ENCODE measurements around the gene FBXL17. TPM values are rescaled to one million over a fixed set of nuclear protein-coding genes. Genes with fewer than 3 reads are reported as not detected.
A peak's percentile ranks its signal among the peaks of the same experiment; 100 is the strongest.

Gene FBXL17
- total and polyA plus RNA-seq, 2 experiments from 2014 or later = 1.8 to 13.1 TPM

DNA sequence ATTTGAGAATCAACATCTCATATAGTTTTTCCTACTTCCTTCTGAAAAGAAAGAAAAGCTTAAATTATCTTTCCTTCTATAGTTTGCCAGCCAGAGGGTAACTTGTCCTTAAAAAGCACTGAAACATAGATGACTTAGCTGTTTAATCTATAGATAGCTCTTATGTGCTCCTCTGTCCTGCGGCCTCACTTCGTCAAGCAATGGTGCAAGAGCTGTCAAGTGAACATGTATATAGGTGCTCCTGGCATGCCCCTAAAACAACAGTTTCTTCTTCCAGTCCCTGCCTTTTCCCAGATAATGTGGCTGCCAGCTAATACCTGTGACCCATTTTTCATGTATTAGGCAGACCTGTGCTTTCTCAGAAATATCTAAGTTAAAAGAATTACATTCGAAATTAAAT is 423.5 kb downstream of the FBXL17 start:
- H3K9me3 ChIP-seq (ENCODE audit: low read depth) = no peaks in the 10 kb centered on the region
- no peaks in the 10 kb centered on the region for H3K9me2 ChIP-seq (ENCODE audit: insufficient read depth)
- no peak for DNase-seq
- no peaks in the 10 kb centered on the region for H3K36me3 ChIP-seq (ENCODE audit: low read depth)
- no peak overlapping the region for H3K4me2 ChIP-seq (ENCODE audit: unreplicated experiment)
- H3K4me3 ChIP-seq = no peak overlapping the region
- H4K20me1 ChIP-seq (ENCODE audit: insufficient read depth) = no peaks in the 10 kb centered on the region
- H3K79me2 ChIP-seq (ENCODE audit: insufficient read depth) = no peaks in the 10 kb centered on the region
- H3K27me3 ChIP-seq (replicated peaks; ENCODE audit: insufficient read depth) = no peaks in the 10 kb centered on the region
- no peaks in the 10 kb centered on the region for H3K4me1 ChIP-seq (ENCODE audit: insufficient read depth)
- H3K9ac ChIP-seq = no peak overlapping the region
- H3K27ac ChIP-seq = no peak overlapping the region
- in situ Hi-C loops (cut with MboI) = no loop called here
- H3F3A ChIP-seq (ENCODE audit: insufficient read depth) = no peaks in the 10 kb centered on the region
- TF ChIP-seq EZH2phosphoT487 (IDR thresholded peaks at IDR 0.05; ENCODE audit: insufficient read depth, low read depth) = no peak
- no peak for TF ChIP-seq EZH2 (IDR thresholded peaks at IDR 0.05; ENCODE audit: insufficient read depth, poor library complexity, severe bottlenecking)
- 85 to 92% methylated on average over 3 of the region's 3 CpGs for WGBS, 2 experiments (ENCODE audit: low coverage in 1 of 2, low lambda C conversion rate in 2 of 2, missing lambda C conversion rate in 2 of 2)
- H2AFZ ChIP-seq = no peak overlapping the region

DNA sequence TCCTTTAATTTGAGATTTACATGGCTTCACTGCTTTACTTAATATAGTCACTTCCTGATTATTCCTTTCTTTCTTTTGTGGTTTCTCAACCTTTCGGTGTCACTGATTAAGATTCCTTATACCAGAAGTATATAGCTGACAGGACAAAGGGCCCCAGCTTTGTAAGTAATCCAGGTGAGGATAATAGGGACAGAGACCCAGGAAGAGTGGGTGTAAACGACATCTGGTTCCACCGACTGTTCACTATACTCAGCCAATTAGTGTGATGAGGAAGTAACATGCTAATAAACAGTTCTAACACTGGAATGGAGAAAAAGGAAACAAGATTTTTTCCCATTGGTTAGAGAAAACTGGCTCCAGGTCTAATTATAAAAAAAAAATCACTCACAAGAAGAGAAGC is 424.8 kb downstream of the FBXL17 start:
- Histone ChIP-seq H3K36me3 (ENCODE audit: low read depth) (no peaks in the 10 kb centered on the region), H3K79me2 (ENCODE audit: insufficient read depth) (no peaks in the 10 kb centered on the region), H3K27me3 (replicated peaks; ENCODE audit: insufficient read depth) (no peaks in the 10 kb centered on the region), H3K27ac (no peak overlapping the region), H3K4me2 (ENCODE audit: unreplicated experiment) (no peak overlapping the region), H3K9me3 (ENCODE audit: low read depth) (no peaks in the 10 kb centered on the region), H2AFZ (no peak overlapping the region), H4K20me1 (ENCODE audit: insufficient read depth) (no peaks in the 10 kb centered on the region), H3K9ac (no peak overlapping the region), H3K4me1 (ENCODE audit: insufficient read depth) (no peaks in the 10 kb centered on the region), H3F3A (ENCODE audit: insufficient read depth) (no peaks in the 10 kb centered on the region), H3K9me2 (ENCODE audit: insufficient read depth) (no peaks in the 10 kb centered on the region), H3K4me3 (no peak overlapping the region)
- WGBS, 2 experiments (ENCODE audit: low coverage in 1 of 2, low lambda C conversion rate in 2 of 2, missing lambda C conversion rate in 2 of 2) = 70 to 75% methylated on average over 3 of the region's 3 CpGs
- in situ Hi-C loops (cut with MboI) = no loop called here
- DNase-seq = no peak
- TF ChIP-seq EZH2 (IDR thresholded peaks at IDR 0.05; ENCODE audit: insufficient read depth, poor library complexity, severe bottlenecking) (no peak), EZH2phosphoT487 (IDR thresholded peaks at IDR 0.05; ENCODE audit: insufficient read depth, low read depth) (no peak)

DNA sequence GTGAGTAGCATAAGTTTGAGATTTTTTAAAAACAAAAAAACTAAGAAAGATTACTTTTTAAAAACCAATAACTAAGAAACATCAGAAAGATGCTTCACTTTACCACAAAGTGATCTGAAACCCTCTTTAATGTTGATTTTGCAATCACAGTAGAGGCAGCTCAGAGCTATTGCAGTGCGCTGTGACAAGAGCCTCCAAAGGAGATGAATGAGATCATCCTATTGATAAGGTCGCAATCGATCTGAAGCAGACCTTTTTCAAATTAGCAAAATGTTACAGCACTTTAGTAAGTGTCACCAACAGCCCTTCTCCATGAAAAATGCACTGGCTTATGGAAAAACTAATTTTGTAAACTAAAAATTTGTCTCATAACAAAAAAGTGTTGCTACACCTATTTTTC is 426.6 kb downstream of the FBXL17 start:
- H4K20me1 ChIP-seq (ENCODE audit: insufficient read depth) = no peaks in the 10 kb centered on the region
- in situ Hi-C loops (cut with MboI) = no loop called here
- H3F3A ChIP-seq (ENCODE audit: insufficient read depth) = no peaks in the 10 kb centered on the region
- no peaks in the 10 kb centered on the region for H3K9me2 ChIP-seq (ENCODE audit: insufficient read depth)
- H3K4me2 ChIP-seq (ENCODE audit: unreplicated experiment) = no peak overlapping the region
- TF ChIP-seq EZH2 (IDR thresholded peaks at IDR 0.05; ENCODE audit: insufficient read depth, poor library complexity, severe bottlenecking) = no peak
- no peak for TF ChIP-seq EZH2phosphoT487 (IDR thresholded peaks at IDR 0.05; ENCODE audit: insufficient read depth, low read depth)
- H3K9me3 ChIP-seq (ENCODE audit: low read depth) = no peaks in the 10 kb centered on the region
- no peak overlapping the region for H3K4me3 ChIP-seq
- DNase-seq = no peak
- 91 to 93% methylated on average over 3 of the region's 3 CpGs for WGBS, 2 experiments (ENCODE audit: low coverage in 1 of 2, low lambda C conversion rate in 2 of 2, missing lambda C conversion rate in 2 of 2)
- no peaks in the 10 kb centered on the region for H3K79me2 ChIP-seq (ENCODE audit: insufficient read depth)
- no peak overlapping the region for H3K9ac ChIP-seq
- H3K27me3 ChIP-seq (replicated peaks; ENCODE audit: insufficient read depth) = no peaks in the 10 kb centered on the region
- no peaks in the 10 kb centered on the region for H3K4me1 ChIP-seq (ENCODE audit: insufficient read depth)
- no peaks in the 10 kb centered on the region for H3K36me3 ChIP-seq (ENCODE audit: low read depth)
- no peak overlapping the region for H3K27ac ChIP-seq
- no peak overlapping the region for H2AFZ ChIP-seq

DNA sequence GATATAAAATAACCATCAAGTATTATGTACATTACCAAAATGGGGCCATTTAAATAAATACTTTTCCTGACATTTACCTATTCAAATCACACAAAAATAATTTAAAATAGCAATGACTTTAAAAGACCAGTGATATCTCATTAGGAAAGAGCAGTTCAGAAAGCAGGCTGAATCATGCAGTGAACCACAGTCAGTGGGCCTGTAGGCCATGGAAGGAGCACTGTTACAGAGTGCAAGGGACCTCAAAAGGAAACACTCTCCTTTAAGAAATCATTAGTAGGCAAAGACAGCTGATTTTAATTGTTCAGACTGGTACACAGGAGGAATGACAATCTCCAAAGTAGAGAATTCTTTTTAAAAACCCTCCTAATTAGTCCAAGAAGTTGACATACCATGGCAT is 427.6 kb downstream of the FBXL17 start:
- no peak overlapping the region for H3K9ac ChIP-seq
- H3F3A ChIP-seq (ENCODE audit: insufficient read depth) = no peaks in the 10 kb centered on the region
- DNase-seq = peak; percentile 12
- no peaks in the 10 kb centered on the region for H3K36me3 ChIP-seq (ENCODE audit: low read depth)
- no peaks in the 10 kb centered on the region for H4K20me1 ChIP-seq (ENCODE audit: insufficient read depth)
- no peaks in the 10 kb centered on the region for H3K9me3 ChIP-seq (ENCODE audit: low read depth)
- H3K27ac ChIP-seq = no peak overlapping the region
- no peaks in the 10 kb centered on the region for H3K79me2 ChIP-seq (ENCODE audit: insufficient read depth)
- no peaks in the 10 kb centered on the region for H3K27me3 ChIP-seq (replicated peaks; ENCODE audit: insufficient read depth)
- no peak overlapping the region for H3K4me2 ChIP-seq (ENCODE audit: unreplicated experiment)
- H2AFZ ChIP-seq = no peak overlapping the region
- H3K4me1 ChIP-seq (ENCODE audit: insufficient read depth) = no peaks in the 10 kb centered on the region
- no peak overlapping the region for H3K4me3 ChIP-seq
- in situ Hi-C loops (cut with MboI) = no loop called here
- no peaks in the 10 kb centered on the region for H3K9me2 ChIP-seq (ENCODE audit: insufficient read depth)
- TF ChIP-seq EZH2 (IDR thresholded peaks at IDR 0.05; ENCODE audit: insufficient read depth, poor library complexity, severe bottlenecking) = no peak
- TF ChIP-seq EZH2phosphoT487 (IDR thresholded peaks at IDR 0.05; ENCODE audit: insufficient read depth, low read depth) = no peak

DNA sequence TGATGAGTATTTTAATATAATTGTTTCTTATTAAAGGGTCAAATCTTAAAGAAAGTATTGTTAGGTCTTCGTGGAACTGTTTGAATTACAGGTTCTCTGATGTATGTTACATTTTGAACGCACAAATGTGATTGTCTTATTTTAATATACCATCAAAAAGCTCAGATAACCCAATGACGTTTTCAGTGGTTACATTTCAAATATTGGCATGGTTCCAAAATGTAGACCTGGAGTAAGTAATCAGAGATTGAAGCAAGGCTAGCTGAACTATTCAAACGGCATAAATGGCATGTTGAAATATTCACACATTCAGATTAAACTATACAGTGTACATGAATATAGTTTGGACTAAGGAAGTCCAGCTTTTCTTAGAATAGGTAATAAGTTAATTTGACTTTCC is 429.4 kb downstream of the FBXL17 start:
- Histone ChIP-seq H3K36me3 (ENCODE audit: low read depth) (no peaks in the 10 kb centered on the region), H3K79me2 (ENCODE audit: insufficient read depth) (no peaks in the 10 kb centered on the region), H3K4me2 (ENCODE audit: unreplicated experiment) (no peak overlapping the region), H3K27me3 (replicated peaks; ENCODE audit: insufficient read depth) (no peaks in the 10 kb centered on the region), H3K9me3 (ENCODE audit: low read depth) (no peaks in the 10 kb centered on the region), H2AFZ (no peak overlapping the region), H3K4me3 (no peak overlapping the region), H4K20me1 (ENCODE audit: insufficient read depth) (no peaks in the 10 kb centered on the region), H3K9ac (no peak overlapping the region), H3K9me2 (ENCODE audit: insufficient read depth) (no peaks in the 10 kb centered on the region), H3F3A (ENCODE audit: insufficient read depth) (no peaks in the 10 kb centered on the region), H3K4me1 (ENCODE audit: insufficient read depth) (no peaks in the 10 kb centered on the region), H3K27ac (no peak overlapping the region)
- WGBS, 2 experiments (ENCODE audit: low coverage in 1 of 2, low lambda C conversion rate in 2 of 2, missing lambda C conversion rate in 2 of 2) = 70 to 73% methylated on average over 4 of the region's 4 CpGs
- in situ Hi-C loops (cut with MboI) = no loop called here
- no peak for DNase-seq
- TF ChIP-seq EZH2 (IDR thresholded peaks at IDR 0.05; ENCODE audit: insufficient read depth, poor library complexity, severe bottlenecking) = no peak
- no peak for TF ChIP-seq EZH2phosphoT487 (IDR thresholded peaks at IDR 0.05; ENCODE audit: insufficient read depth, low read depth)

Data from GM23248 (cell line).